OCI-LY7 (cell line): ENCODE measurements around the gene TUBB1.

Experiments
- CTCF ChIP-seq: fragments of 200-600 bp; sonication (generic); conservative IDR thresholded peaks from 2 replicates; pipeline ENCODE4 v1.5.1; 2014; ENCODE audit warnings: mild to moderate bottlenecking, antibody characterized with exemption, low read length, moderate library complexity, mixed read lengths
- EZH2phosphoT487 ChIP-seq: fragments of 200-600 bp; sonication (generic); IDR thresholded peaks from 2 replicates; pipeline ENCODE4 v1.6.1; 2018; ENCODE audit warnings: low read depth, borderline replicate concordance, mild to moderate bottlenecking, mixed run types, antibody characterized with exemption, low read length, moderate library complexity, mixed read lengths

- TF ChIP-seq CTCF (no peak), EZH2phosphoT487 (no peak)
Measured at GRCh38 chr20:59006864-59007664, 12.2 kb upstream of the TUBB1 start, which contains the start of gene CTSZ.
